Measurements from ENCODE around the gene IL36B. TPM values are rescaled to one million over a fixed set of nuclear protein-coding genes. Genes with fewer than 3 reads are reported as not detected.

The IL36B gene
- total RNA-seq, 4 donors from 2014 or later: not detected

- no peaks in the 10 kb centered on the region for H3K9me3 ChIP-seq
- intact Hi-C loops (cut with DNase I): no loop called here
- H3K27me3 ChIP-seq: no peaks in the 10 kb centered on the region
- no peaks in the 10 kb centered on the region for H3K36me3 ChIP-seq
- WGBS, 2 donors: 85 to 90% methylated on average over 1 of the region's 1 CpG
- no peaks in the 10 kb centered on the region for H3K4me1 ChIP-seq
- TF ChIP-seq POLR2A (IDR thresholded peaks at IDR 0.05): no peak
- no peak for TF ChIP-seq CTCF (IDR thresholded peaks at IDR 0.05)
- no peak overlapping the region for H3K4me3 ChIP-seq (replicated peaks in 1 of 3)
- DNase-seq: no peak
- H3K27ac ChIP-seq: no peak overlapping the region
Observed at GRCh38 chr2:113064898-113065297, 12.2 kb upstream of the IL36B start.

GRCh38 chr2:113064281-113064680, 11.6 kb upstream of the IL36B start:
- Histone ChIP-seq H3K27me3 (no peaks in the 10 kb centered on the region), H3K4me1 (no peaks in the 10 kb centered on the region), H3K36me3 (no peaks in the 10 kb centered on the region), H3K4me3 (replicated peaks in 1 of 3) (no peak overlapping the region), H3K27ac (no peak overlapping the region), H3K9me3 (no peaks in the 10 kb centered on the region)
- no peak for DNase-seq
- 68 to 91% methylated on average over 5 of the region's 5 CpGs for WGBS, 2 donors
- TF ChIP-seq POLR2A (IDR thresholded peaks at IDR 0.05): no peak
- no peak for TF ChIP-seq CTCF (IDR thresholded peaks at IDR 0.05)
- intact Hi-C loops (cut with DNase I): no loop called here

- 82 to 95% methylated on average over 14 to 17 of the region's 18 CpGs for WGBS, 2 donors
- no peaks in the 10 kb centered on the region for H3K36me3 ChIP-seq
- DNase-seq: no peak
Observed at GRCh38 chr2:113061896-113062770, 9.5 kb upstream of the IL36B start.

DNA sequence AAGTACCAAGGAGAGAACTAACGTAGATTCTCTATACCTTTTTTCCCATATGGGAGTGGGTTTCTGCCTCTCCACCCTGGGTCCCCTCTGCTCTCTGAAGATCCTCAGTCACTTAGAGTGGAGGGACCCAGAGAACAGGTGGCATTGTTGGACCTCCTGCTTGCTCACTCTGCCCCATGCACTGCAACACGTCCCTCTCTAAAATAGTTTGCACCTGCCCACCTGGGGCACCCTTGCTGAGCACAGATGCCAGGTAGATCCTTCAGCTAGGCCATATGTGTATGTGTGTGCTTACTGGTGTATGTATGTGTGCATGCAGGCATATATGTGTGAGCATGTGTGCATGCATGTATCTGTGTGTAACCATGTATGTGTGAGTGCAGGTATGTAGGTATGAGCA, 8.6 kb upstream of the IL36B start:
- TF ChIP-seq POLR2A (IDR thresholded peaks at IDR 0.05): no peak
- no peak for TF ChIP-seq CTCF (IDR thresholded peaks at IDR 0.05)
- Histone ChIP-seq H3K9me3 (no peaks in the 10 kb centered on the region), H3K36me3 (no peaks in the 10 kb centered on the region), H3K4me1 (peaks cover 0 to 4% of the 10 kb centered on the region in 2 donors), H3K27ac (no peak overlapping the region), H3K27me3 (no peaks in the 10 kb centered on the region), H3K4me3 (replicated peaks in 1 of 3) (no peak overlapping the region)
- DNase-seq: no peak
- intact Hi-C loops (cut with DNase I): no loop called here
- 83 to 96% methylated on average over 2 of the region's 2 CpGs for WGBS, 2 donors

More at GRCh38 chr2:113061896-113062770, 9.5 kb upstream of the IL36B start:
- H3K4me1 ChIP-seq: peaks cover 0 to 4% of the 10 kb centered on the region in 2 donors
- H3K4me3 ChIP-seq (replicated peaks in 1 of 3): no peak overlapping the region
- no peaks in the 10 kb centered on the region for H3K9me3 ChIP-seq
- no peaks in the 10 kb centered on the region for H3K27me3 ChIP-seq
- TF ChIP-seq CTCF (IDR thresholded peaks at IDR 0.05): no peak
- no peak overlapping the region for H3K27ac ChIP-seq
- intact Hi-C loops (cut with DNase I): no loop called here

GRCh38 chr2:113060796-113061195, 8.1 kb upstream of the IL36B start:
- Histone ChIP-seq H3K27ac (no peak overlapping the region), H3K4me1 (peaks cover 0 to 4% of the 10 kb centered on the region in 2 donors), H3K9me3 (no peaks in the 10 kb centered on the region), H3K36me3 (no peaks in the 10 kb centered on the region), H3K4me3 (replicated peaks in 1 of 3) (no peak overlapping the region), H3K27me3 (no peaks in the 10 kb centered on the region)
- TF ChIP-seq POLR2A (IDR thresholded peaks at IDR 0.05) (no peak), CTCF (IDR thresholded peaks at IDR 0.05) (no peak)
- no peak for DNase-seq
- WGBS, 2 donors: 68 to 90% methylated on average over 1 of the region's 1 CpG
- intact Hi-C loops (cut with DNase I): no loop called here
